Activated CD8-positive, alpha-beta T cell treated with anti-CD3 and anti-CD28 coated beads for 36 hours (primary cell): ENCODE results near the gene KIAA0753. TPM values are rescaled to one million over a fixed set of nuclear protein-coding genes. Genes with fewer than 3 reads are reported as not detected.
"Not testable (repeated sequence)": the region's sequence is repeated elsewhere in the genome, so short reads cannot be mapped to it uniquely, and the experiment has no call there.

ENCODE experiments used
- ATAC-seq: fragments of 200-7000 bp; cut with Tn5 transposase; one replicate; pipeline ENCODE4 v1.10.0; 2021; ENCODE audit warnings: mild to moderate bottlenecking, moderate library complexity
- CTCF ChIA-PET: fragments of 350-600 bp; sonication (Branson Sonifier 250); formaldehyde crosslinking; loops from one replicate; lab custom pipeline; 2021; ENCODE audit warnings: antibody characterized with exemption; lab: Charles Lee
- POLR2A ChIA-PET: fragments of 350-600 bp; sonication (Branson Sonifier 250); formaldehyde crosslinking; loops from one replicate; lab custom pipeline; 2021; ENCODE audit warnings: antibody characterized with exemption; lab: Charles Lee
- DNase-seq: peaks from one replicate; pipeline ENCODE4 v3.0.0-alpha.2; 2020
- H3K27ac Mint-ChIP-seq: one replicate; pipeline ENCODE4 v1.8.0; 2021; ENCODE audit warnings: mild to moderate bottlenecking, mixed read lengths
- H3K27me3 Mint-ChIP-seq: one replicate; pipeline ENCODE4 v1.8.0; 2021; ENCODE audit warnings: mixed read lengths
- H3K36me3 Mint-ChIP-seq: one replicate; pipeline ENCODE4 v1.8.0; 2021; ENCODE audit warnings: low read depth, mixed read lengths
- H3K4me1 Mint-ChIP-seq: one replicate; pipeline ENCODE4 v1.8.0; 2021; ENCODE audit warnings: low read depth, mixed read lengths
- H3K4me3 Mint-ChIP-seq: one replicate; pipeline ENCODE4 v1.8.0; 2021; ENCODE audit warnings: mild to moderate bottlenecking, moderate library complexity, mixed read lengths
- H3K9me3 Mint-ChIP-seq: one replicate; pipeline ENCODE4 v1.8.0; 2021; ENCODE audit warnings: mixed read lengths
- CTCF ChIP-seq: fragments of 200-600 bp; IDR thresholded peaks from one replicate; pipeline ENCODE4 v1.8.0; 2022; ENCODE audit warnings: antibody characterized with exemption, mild to moderate bottlenecking
- intact Hi-C: fragments of 100-400 bp; cut with micrococcal nuclease; formaldehyde crosslinking; loops from one replicate; pipeline ENCODE4 v1.10.0; 2022
- total RNA-seq, 2 experiments: library from RNA; stranded (reverse); gene quantifications; one replicate each; pipeline ENCODE4 v1.2.3, GENCODE V29; 2021

The KIAA0753 gene
- total RNA-seq, 2 experiments from 2014 or later, result 16.5 to 17.3 TPM

DNA sequence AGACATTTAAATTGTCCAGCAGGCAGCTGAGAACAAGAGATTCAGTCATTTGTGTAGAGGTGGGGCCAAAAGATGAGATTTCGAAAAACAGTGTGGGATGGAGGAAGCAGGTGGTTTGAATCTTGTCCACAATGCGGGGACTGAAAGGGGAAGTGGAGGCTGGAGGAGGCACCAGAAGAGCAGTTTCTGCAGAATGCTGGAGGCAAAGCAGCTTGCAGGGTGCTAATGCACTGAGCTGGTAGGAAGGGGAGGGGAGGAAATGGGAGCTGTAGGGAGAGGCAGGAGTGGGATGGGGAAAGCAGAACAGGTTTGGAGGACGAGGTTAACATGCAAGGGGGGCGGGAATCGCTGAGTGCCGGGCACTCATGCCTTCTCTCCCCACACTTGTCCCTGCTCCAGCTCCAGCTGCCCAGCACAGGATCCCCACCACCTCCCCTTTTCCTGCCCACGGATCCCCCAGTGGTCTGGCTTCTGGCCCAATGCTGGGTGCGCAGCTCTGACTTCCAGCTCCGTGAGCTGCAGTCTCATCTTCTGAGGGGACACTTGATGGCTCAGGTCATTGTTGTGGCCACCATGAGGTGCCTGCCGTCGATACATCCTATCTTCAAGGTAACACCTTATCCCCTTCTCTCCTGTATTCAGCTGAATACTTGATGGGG is 20.4 kb upstream of the KIAA0753 start:
- ChIA-PET POLR2A (interaction anchor here (1.0 to 1.5 kb wide), 3 partner anchors 10 to 52 kb away, joined by 3 to 4 read pairs (median 3); partner anchors contain the start of genes C17orf100 and MED31), CTCF (interaction anchor here (1.4 kb wide), 1 partner anchor 183 kb away, joined by 3 read pairs; no protein-coding TSS in a partner anchor)
- peak; percentile 37 for DNase-seq
- Mint-ChIP-seq H3K4me1 (peaks cover 30% of the 10 kb centered on the region), H3K36me3 (no peaks in the 10 kb centered on the region), H3K4me3 (no peak overlapping the region), H3K9me3 (no peaks in the 10 kb centered on the region), H3K27me3 (no peaks in the 10 kb centered on the region), H3K27ac (no peak overlapping the region)
- TF ChIP-seq CTCF, result no peak
- intact Hi-C loops, result no loop called here
- ATAC-seq, result peak; percentile 41

DNA sequence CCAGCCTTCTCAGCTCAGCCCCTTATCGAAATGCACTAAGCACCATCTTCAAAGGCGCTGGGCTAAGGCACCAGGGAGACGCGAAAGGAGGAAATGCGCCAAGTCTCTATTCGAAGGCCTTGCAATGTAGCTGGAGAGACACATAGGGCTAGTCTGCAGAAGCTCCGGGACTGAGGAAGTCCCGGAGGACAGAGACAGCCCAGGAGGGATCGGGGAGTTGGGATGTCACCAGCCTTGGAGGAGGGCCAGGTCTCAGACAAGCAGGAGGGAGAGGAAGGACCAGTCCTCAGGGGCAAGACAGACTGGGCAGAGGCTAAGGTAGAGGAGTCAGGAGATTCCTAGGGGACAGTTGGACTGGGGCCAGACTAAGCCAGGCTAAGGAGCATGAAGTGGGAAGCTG is 19.6 kb upstream of the KIAA0753 start:
- Mint-ChIP-seq H3K4me1 (peaks cover 36% of the 10 kb centered on the region), H3K36me3 (no peaks in the 10 kb centered on the region), H3K27ac (no peak overlapping the region), H3K27me3 (peaks cover 6% of the 10 kb centered on the region), H3K4me3 (no peak overlapping the region), H3K9me3 (no peaks in the 10 kb centered on the region)
- ChIA-PET CTCF (interaction anchor here (1.0 to 1.4 kb wide), 3 partner anchors 25 to 234 kb away, joined by 3 read pairs; no protein-coding TSS in a partner anchor), POLR2A (interaction anchor here (0.6 to 1.5 kb wide), 3 partner anchors 9 to 96 kb away, joined by 3 to 4 read pairs (median 3); partner anchors contain the start of genes C17orf100, MED31 and XAF1)
- intact Hi-C loops, result no loop called here
- DNase-seq (no peak), ATAC-seq (no peak)
- no peak for TF ChIP-seq CTCF

DNA sequence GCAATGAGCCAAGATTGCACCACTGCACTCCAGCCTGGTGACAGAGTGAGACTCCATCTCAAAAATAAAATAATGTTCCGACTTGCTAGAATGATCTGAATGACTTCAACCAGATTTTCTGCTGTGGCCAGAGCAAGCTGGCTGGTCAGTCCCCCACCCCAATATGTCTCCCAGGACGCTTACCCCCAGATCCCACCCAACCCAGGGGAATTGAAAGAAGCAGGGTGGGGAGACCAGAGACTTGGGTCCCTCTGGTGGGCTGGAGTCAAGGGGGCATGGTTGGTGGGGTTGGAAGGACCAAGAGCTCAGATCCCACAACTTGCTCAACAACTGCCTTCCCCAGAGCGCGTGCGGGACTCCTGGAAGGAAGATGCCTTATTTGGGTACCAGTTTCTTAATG is 17.9 kb upstream of the KIAA0753 start:
- POLR2A ChIA-PET, H3K4me3 Mint-ChIP-seq, intact Hi-C loops: not testable (repeated sequence)

GRCh38 chr17:6657633-6658287 is 17.2 kb upstream of the KIAA0753 start:
- Mint-ChIP-seq H3K27me3 (peaks cover 6% of the 10 kb centered on the region), H3K36me3 (peaks cover 3% of the 10 kb centered on the region), H3K27ac (peak overlapping the region; percentile 59), H3K9me3 (no peaks in the 10 kb centered on the region), H3K4me1 (peaks cover 49% of the 10 kb centered on the region), H3K4me3 (peak overlapping the region; percentile 78)
- intact Hi-C loops, result no loop called here
- CTCF ChIA-PET, result interaction anchor here (0.7 to 1.6 kb wide), 2 partner anchors 9 to 42 kb away, joined by 3 to 10 read pairs; no protein-coding TSS in a partner anchor
- TF ChIP-seq CTCF, result no peak
- ATAC-seq (no peak), DNase-seq (no peak)
- POLR2A ChIA-PET, result interaction anchor here (1.1 to 1.5 kb wide), 2 partner anchors 16 to 82 kb away, joined by 4 to 5 read pairs; partner anchors contain the start of genes KIAA0753 and TXNDC17

More for the DNA sequence above, 17.9 kb upstream of the KIAA0753 start:
- not testable (repeated sequence) for ATAC-seq, H3K27ac Mint-ChIP-seq, H3K36me3 Mint-ChIP-seq, H3K9me3 Mint-ChIP-seq, DNase-seq, H3K27me3 Mint-ChIP-seq
- H3K4me1 Mint-ChIP-seq, result peaks cover 44% of the 10 kb centered on the region
- CTCF ChIA-PET, result interaction anchor here (1.6 kb wide), 1 partner anchor 8 kb away, joined by 10 read pairs; no protein-coding TSS in a partner anchor

DNA sequence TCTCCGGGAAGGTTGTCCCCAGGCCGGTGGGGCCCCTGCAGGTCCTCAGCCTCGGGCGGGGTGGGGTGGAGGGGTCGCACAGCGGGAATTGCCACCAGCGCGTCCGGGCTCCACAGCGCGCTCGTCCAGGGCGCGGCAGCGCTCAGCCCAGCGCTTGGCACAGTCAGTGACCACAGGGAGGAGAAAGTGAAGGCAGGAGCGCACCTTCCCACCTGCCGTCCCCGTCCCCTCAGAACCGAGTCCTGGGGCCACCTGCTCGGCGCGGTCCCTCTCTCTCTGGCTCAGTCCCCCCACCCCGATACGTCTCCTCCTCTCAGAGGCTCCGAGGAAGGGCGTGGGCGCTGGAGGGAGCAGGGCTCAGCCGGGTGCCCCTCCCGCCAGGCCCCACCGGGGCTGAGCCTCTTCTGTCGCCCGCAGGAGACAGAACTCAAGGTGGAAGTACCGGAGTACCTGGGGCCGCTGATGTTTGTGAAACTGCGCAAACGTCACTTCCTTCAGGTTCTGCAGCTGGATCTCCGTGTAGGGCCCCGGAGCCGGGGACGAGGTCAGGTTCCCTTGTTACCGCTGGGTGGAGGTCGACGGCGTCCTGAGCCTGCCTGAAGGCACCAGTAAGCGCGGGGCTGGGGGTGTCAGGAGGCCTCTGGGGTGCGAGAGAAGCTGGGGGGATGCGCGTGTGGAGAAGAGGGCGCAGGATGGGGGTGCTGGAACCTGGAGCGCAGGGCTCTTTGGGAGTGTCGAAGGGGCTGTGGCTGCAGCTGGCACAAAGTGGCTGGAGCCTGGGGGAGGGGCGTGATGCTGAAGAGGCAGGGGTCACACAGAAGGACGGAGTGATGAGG is 16.5 kb upstream of the KIAA0753 start:
- peak; percentile 85 for ATAC-seq
- Mint-ChIP-seq H3K27ac (peak overlapping the region; percentile 59), H3K4me3 (peak overlapping the region; percentile 78), H3K4me1 (peaks cover 55% of the 10 kb centered on the region)
- CTCF ChIA-PET, result interaction anchor here (0.7 to 1.6 kb wide), 2 partner anchors 10 to 43 kb away, joined by 3 to 10 read pairs; no protein-coding TSS in a partner anchor
- H3K27me3 Mint-ChIP-seq, H3K36me3 Mint-ChIP-seq, H3K9me3 Mint-ChIP-seq, intact Hi-C loops: not testable (repeated sequence)
- peak; percentile 78 for DNase-seq
- POLR2A ChIA-PET, result interaction anchor here (1.1 to 1.5 kb wide), 2 partner anchors 16 to 83 kb away, joined by 4 to 5 read pairs; partner anchors contain the start of genes KIAA0753 and TXNDC17

DNA sequence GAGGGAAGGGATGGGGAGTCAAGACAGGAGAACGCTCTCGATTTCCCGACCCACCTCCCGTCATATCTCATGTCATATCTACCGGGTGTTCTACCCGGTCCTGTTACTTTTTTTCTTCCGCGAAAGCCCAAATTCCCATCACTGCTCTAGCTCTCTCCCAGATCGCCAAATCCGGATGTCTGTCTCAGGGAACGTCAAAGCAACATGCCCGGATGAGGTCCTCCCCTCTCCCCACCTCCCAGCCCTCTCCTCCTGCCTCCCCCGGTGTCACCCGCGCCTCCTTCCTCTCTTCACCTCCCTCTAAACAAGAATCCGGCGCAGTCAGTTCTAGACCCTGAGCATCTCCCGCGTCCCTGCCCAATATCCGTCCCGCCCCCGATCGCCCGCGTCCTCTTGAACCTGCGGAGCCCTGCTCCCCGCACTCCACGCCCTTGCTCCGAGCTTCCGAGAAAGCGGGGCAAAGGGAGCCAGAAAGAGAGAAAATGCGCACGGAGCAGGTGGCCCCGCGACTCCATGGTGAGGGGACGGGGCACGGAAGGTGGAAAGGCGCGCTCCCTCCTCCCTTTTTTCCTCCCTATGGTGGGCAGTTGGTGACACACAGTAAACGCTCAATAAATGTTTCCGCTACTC is 15.3 kb upstream of the KIAA0753 start:
- H3K36me3 Mint-ChIP-seq, CTCF ChIA-PET, POLR2A ChIA-PET, H3K27me3 Mint-ChIP-seq, H3K27ac Mint-ChIP-seq, intact Hi-C loops, H3K9me3 Mint-ChIP-seq, ATAC-seq: not testable (repeated sequence)
- peak; percentile 25 for DNase-seq
- H3K4me3 Mint-ChIP-seq, result peak overlapping the region; percentile 78
- peaks cover 46% of the 10 kb centered on the region for H3K4me1 Mint-ChIP-seq
